HepG2 (cell line): ENCODE results near the gene CCDC106. TPM values are rescaled to one million over a fixed set of nuclear protein-coding genes. Genes with fewer than 3 reads are reported as not detected.

Experiments used
- AKNA ChIP-seq: sonication (generic); formaldehyde crosslinking; IDR thresholded peaks from 2 replicates; pipeline ENCODE4 v1.4.0; 2020; ENCODE audit warnings: missing genetic modification reagents, borderline replicate concordance
- ARID3A ChIP-seq: IDR thresholded peaks from 2 replicates; pipeline ENCODE4 v1.6.1; 2012; ENCODE audit warnings: low read depth, low read length, improper control_type of control experiment
- DPF2 ChIP-seq: sonication (generic); formaldehyde crosslinking; IDR thresholded peaks from 2 replicates; pipeline ENCODE4 v1.4.0; 2020; ENCODE audit warnings: mild to moderate bottlenecking, low read depth, missing genetic modification reagents, borderline replicate concordance
- E2F2 ChIP-seq: sonication (generic); formaldehyde crosslinking; IDR thresholded peaks from 2 replicates; pipeline ENCODE4 v1.4.0; 2020; ENCODE audit warnings: missing genetic modification reagents, borderline replicate concordance
- E2F5 ChIP-seq: sonication (generic); formaldehyde crosslinking; conservative IDR thresholded peaks from 2 replicates; pipeline ENCODE4 v1.4.0; 2020; ENCODE audit warnings: missing genetic modification reagents
- FOSL1 ChIP-seq: sonication (generic); formaldehyde crosslinking; IDR thresholded peaks from 2 replicates; pipeline ENCODE4 v1.9.0; 2021; ENCODE audit warnings: missing genetic modification reagents, borderline replicate concordance
- HMGA1 ChIP-seq: sonication (generic); formaldehyde crosslinking; conservative IDR thresholded peaks from 2 replicates; pipeline ENCODE4 v1.4.0; 2020; ENCODE audit warnings: missing genetic modification reagents
- HOXA5 ChIP-seq: sonication (generic); formaldehyde crosslinking; IDR thresholded peaks from 2 replicates; pipeline ENCODE4 v1.4.0; 2020; ENCODE audit warnings: missing genetic modification reagents
- PHF8 ChIP-seq: sonication (generic); formaldehyde crosslinking; IDR thresholded peaks from 2 replicates; pipeline ENCODE4 v1.5.0; 2020; ENCODE audit warnings: missing genetic modification reagents
- RARG ChIP-seq: sonication (generic); formaldehyde crosslinking; IDR thresholded peaks from 2 replicates; pipeline ENCODE4 v1.4.0; 2020; ENCODE audit warnings: low read depth, mild to moderate bottlenecking, missing genetic modification reagents
- RXRB ChIP-seq: IDR thresholded peaks from 2 replicates; pipeline ENCODE4 v1.6.1; 2016; ENCODE audit warnings: borderline replicate concordance, missing genetic modification reagents, missing compliant biosample characterization
- SALL2 ChIP-seq: sonication (generic); formaldehyde crosslinking; IDR thresholded peaks from 2 replicates; pipeline ENCODE4 v1.8.1; 2023; ENCODE audit warnings: mild to moderate bottlenecking, missing genetic modification reagents, inconsistent platforms
- SIX1 ChIP-seq: sonication (generic); formaldehyde crosslinking; IDR thresholded peaks from 2 replicates; pipeline ENCODE4 v1.4.0; 2020; ENCODE audit warnings: missing genetic modification reagents, borderline replicate concordance
- SMYD3 ChIP-seq: sonication (generic); formaldehyde crosslinking; IDR thresholded peaks from 2 replicates; pipeline ENCODE4 v1.8.1; 2023; ENCODE audit warnings: mild to moderate bottlenecking, missing genetic modification reagents
- TAF15 ChIP-seq: fragments of 200-400 bp; formaldehyde crosslinking; IDR thresholded peaks from one replicate; pipeline ENCODE4 v1.6.1; 2018; ENCODE audit warnings: mild to moderate bottlenecking, low read depth, low read length; ENCODE audit not compliant: poor library complexity, severe bottlenecking
- TBP ChIP-seq: sonication (generic); formaldehyde crosslinking; IDR thresholded peaks from 2 replicates; pipeline ENCODE4 v1.5.0; 2020; ENCODE audit warnings: missing genetic modification reagents
- TIGD3 ChIP-seq: sonication (generic); formaldehyde crosslinking; IDR thresholded peaks from 2 replicates; pipeline ENCODE4 v1.5.1; 2020; ENCODE audit warnings: mild to moderate bottlenecking, missing genetic modification reagents, borderline replicate concordance
- ZMAT3 ChIP-seq: sonication (generic); formaldehyde crosslinking; conservative IDR thresholded peaks from 2 replicates; pipeline ENCODE4 v1.7.0; 2021; ENCODE audit warnings: missing genetic modification reagents
- ZNF460 ChIP-seq: sonication (generic); formaldehyde crosslinking; IDR thresholded peaks from 2 replicates; pipeline ENCODE4 v1.5.1; 2020; ENCODE audit warnings: missing genetic modification reagents, mild to moderate bottlenecking, borderline replicate concordance
- ZNF766 ChIP-seq: sonication (generic); formaldehyde crosslinking; IDR thresholded peaks from 2 replicates; pipeline ENCODE4 v1.5.0; 2020; ENCODE audit warnings: missing genetic modification reagents, borderline replicate concordance
- polyA plus RNA-seq, 8 experiments: library from polyadenylated mRNA; depleted of rRNA in 3 of 8; stranded (reverse) in 7 of 8; unstranded in 1 of 8; fragments of >200 nt; fragmentation: Illumina TruSeq in 4 of 8; extraction: Trizol in 4 of 8; gene quantifications; 2 replicates each; pipeline versions ENCODE4 v1.2.1 to v1.2.3, GENCODE V29; 2011 to 2016; ENCODE audit warnings: low read depth in 4 of 8, missing spikeins in 1 of 8, mixed read lengths in 1 of 8; ENCODE audit not compliant: insufficient read depth in 1 of 8
- total RNA-seq, 5 experiments: library from RNA; depleted of rRNA; stranded (reverse); fragments of >200 nt; fragmentation: Illumina TruSeq; extraction: Trizol; gene quantifications; 2 replicates each; pipeline ENCODE4 v1.2.3, GENCODE V29; 2016; ENCODE audit warnings: low read depth in 1 of 5

Gene CCDC106
- total and polyA plus RNA-seq, 2 of the 13 experiments (the other 11 are each of a cell fraction or from before 2014, with no cell fraction given), result 4.7 to 8.8 TPM

GRCh38 chr19:55598719-55599467 is 49.1 kb upstream of the CCDC106 start (continued):
- TF ChIP-seq DPF2 (CRISPR knock-in tag) (no peak), ZNF460 (CRISPR knock-in tag) (no peak), RARG (CRISPR knock-in tag) (no peak), PHF8 (peak; percentile 72), E2F2 (CRISPR knock-in tag) (no peak), TIGD3 (CRISPR knock-in tag) (no peak), HMGA1 (CRISPR knock-in tag) (no peak), RXRB (CRISPR knock-in tag) (no peak), ARID3A (no peak), TBP (no peak), TAF15 (peak; percentile 58), ZMAT3 (CRISPR knock-in tag) (no peak), HOXA5 (CRISPR knock-in tag) (no peak), E2F5 (CRISPR knock-in tag) (no peak), ZNF766 (CRISPR knock-in tag) (no peak), FOSL1 (CRISPR knock-in tag) (no peak), AKNA (CRISPR knock-in tag) (no peak), SALL2 (CRISPR knock-in tag) (no peak), SIX1 (CRISPR knock-in tag) (no peak), SMYD3 (CRISPR knock-in tag) (no peak)
